Panc1 (cell line): ENCODE measurements around the gene CNNM4. TPM values are rescaled to one million over a fixed set of nuclear protein-coding genes. Genes with fewer than 3 reads are reported as not detected.

ENCODE experiments used
- ATAC-seq: fragments of 200-7000 bp; cut with Tn5 transposase; 2 replicates; pipeline ENCODE4 v1.9.1; 2020; ENCODE audit warnings: mild to moderate bottlenecking, moderate library complexity
- BruUV-seq: library from RNA; stranded (reverse); fragments of 400-500 nt; replicated peaks from 2 replicates; lab custom pipeline; 2021; lab: Mats Ljungman, UMichigan
- CTCF ChIA-PET: fragments of 300-600 bp; sonication (Branson Sonifier 250); formaldehyde crosslinking; loops from one replicate; lab custom pipeline; 2022; ENCODE audit warnings: antibody characterized with exemption; lab: Charles Lee
- POLR2A ChIA-PET: fragments of 300-600 bp; sonication (Branson Sonifier 250); formaldehyde crosslinking; loops from one replicate; lab custom pipeline; 2022; ENCODE audit warnings: antibody characterized with exemption; lab: Charles Lee
- DNase-seq: peaks from one replicate; pipeline ENCODE4 v3.0.0-alpha.2; 2010; ENCODE audit warnings: low read depth, low spot score
- H3K27ac ChIP-seq: 2 replicates; pipeline ENCODE4 v1.5.1; 2011; ENCODE audit warnings: mild to moderate bottlenecking, low read length, inconsistent platforms
- H3K27me3 ChIP-seq: fragments of 200-500 bp; sonication (Bioruptor generic); 2 replicates; pipeline ENCODE4 v1.6.0; 2014; ENCODE audit warnings: low read length, inconsistent platforms; ENCODE audit not compliant: control insufficient read depth, insufficient read depth
- H3K36me3 ChIP-seq: fragments of 200-500 bp; sonication (Bioruptor generic); 2 replicates; pipeline ENCODE4 v1.5.1; 2014; ENCODE audit warnings: inconsistent platforms, mild to moderate bottlenecking, low read length, moderate library complexity; ENCODE audit not compliant: control insufficient read depth, insufficient read depth
- H3K4me1 ChIP-seq: 2 replicates; pipeline ENCODE4 v1.5.1; 2011; ENCODE audit warnings: inconsistent platforms, mild to moderate bottlenecking, low read length, moderate library complexity; ENCODE audit not compliant: control insufficient read depth, insufficient read depth
- H3K4me3 ChIP-seq, 2 experiments: 2 replicates each; pipeline ENCODE4 v1.5.1; 2011 to 2012; ENCODE audit warnings: low read depth in 2 of 2, low read length in 2 of 2, mild to moderate bottlenecking in 2 of 2, inconsistent platforms in 1 of 2, moderate library complexity in 1 of 2
- H3K9me3 ChIP-seq: fragments of 200-500 bp; sonication (Bioruptor generic); 2 replicates; pipeline ENCODE4 v1.5.1; 2014; ENCODE audit warnings: low read depth, mild to moderate bottlenecking, inconsistent platforms, low read length, moderate library complexity; ENCODE audit not compliant: control insufficient read depth, insufficient read depth
- POLR2AphosphoS5 ChIP-seq: IDR thresholded peaks from 2 replicates; pipeline ENCODE4 v1.6.1; 2012; ENCODE audit warnings: mild to moderate bottlenecking, low read depth, low read length, moderate library complexity
- SIN3A ChIP-seq: IDR thresholded peaks from 2 replicates; pipeline ENCODE4 v1.6.1; 2012; ENCODE audit warnings: low read depth, mild to moderate bottlenecking, low read length, moderate library complexity, borderline replicate concordance; ENCODE audit not compliant: insufficient read depth
- TCF7L2 ChIP-seq: IDR thresholded peaks from 2 replicates; pipeline ENCODE4 v1.6.1; 2011; ENCODE audit warnings: mild to moderate bottlenecking, low read depth, low read length, inconsistent platforms
- in situ Hi-C: cut with HindIII; loops from 2 replicates; pipeline ENCODE4 v1.10.0; 2016; ENCODE audit warnings: low sequenced_read_pairs, low pct_unique_long_range_greater_than_20kb
- intact Hi-C: fragments of 100-400 bp; cut with micrococcal nuclease; formaldehyde crosslinking; loops from one replicate; pipeline ENCODE4 v1.10.0; 2022; ENCODE audit not compliant: unreplicated experiment
- microRNA-seq: library from miRNA; unstranded; fragments of <30 nt; microRNA quantifications from one replicate; pipeline ENCODE4 v1.1.0, GENCODE V29; 2020; ENCODE audit not compliant: unreplicated experiment
- total RNA-seq: library from RNA; stranded (reverse); gene quantifications from one replicate; pipeline ENCODE4 v1.2.1, GENCODE V29; 2021; ENCODE audit not compliant: unreplicated experiment
- TF ChIP-seq, protein P1 (sequence below): fragments of 450-650 bp; IDR thresholded peaks from 2 replicates; pipeline ENCODE4 v1.5.1; 2017; ENCODE audit warnings: mild to moderate bottlenecking
- TF ChIP-seq, protein P2 (sequence below), 2 experiments: IDR thresholded peaks; 2 replicates each; pipeline ENCODE4 v1.6.1; 2011 to 2012; ENCODE audit warnings: low read depth in 2 of 2, control low read depth in 1 of 2, low read length in 1 of 2, mild to moderate bottlenecking in 1 of 2, moderate library complexity in 1 of 2; ENCODE audit not compliant: insufficient read depth in 1 of 2

CNNM4 gene
- total RNA-seq, 1 experiment from 2014 or later: 15.7 TPM

DNA sequence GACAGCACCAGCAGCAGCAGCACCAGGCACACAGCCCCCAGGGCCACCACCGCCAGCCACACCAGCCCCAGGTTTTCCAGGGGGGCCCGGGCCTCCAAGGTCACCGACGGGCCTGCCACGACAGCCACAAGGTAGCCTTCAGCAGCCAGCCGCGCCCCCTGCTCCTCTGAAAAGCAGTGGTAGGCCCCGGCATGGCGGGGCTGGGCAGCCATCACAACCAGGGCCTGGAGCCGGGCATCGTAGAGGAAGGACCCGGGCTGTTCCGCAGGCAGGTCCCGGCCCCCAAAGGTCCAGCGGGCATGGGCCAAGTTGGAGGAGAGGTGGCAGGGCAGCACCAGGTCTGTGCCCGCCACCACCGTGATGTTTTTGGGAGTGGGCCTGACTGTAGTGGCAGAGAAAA, 100.4 kb downstream of the CNNM4 start:
- peaks cover 15% of the 10 kb centered on the region for H3K4me1 ChIP-seq
- ATAC-seq (no peak), DNase-seq (no peak)
- peaks cover 10% of the 10 kb centered on the region; the same call in 1 of the 2 replicates for H3K36me3 ChIP-seq
- intact Hi-C loops (no loop called here), in situ Hi-C loops (no loop called here)
- H3K4me3 ChIP-seq: no peak overlapping the region
- no peaks in the 10 kb centered on the region for H3K27me3 ChIP-seq
- H3K9me3 ChIP-seq: no peaks in the 10 kb centered on the region
- CTCF ChIA-PET: interaction anchor here (0.6 kb wide), 1 partner anchor 97 kb away, joined by 8 read pairs; no protein-coding TSS in a partner anchor
- TF ChIP-seq, protein P1, sequence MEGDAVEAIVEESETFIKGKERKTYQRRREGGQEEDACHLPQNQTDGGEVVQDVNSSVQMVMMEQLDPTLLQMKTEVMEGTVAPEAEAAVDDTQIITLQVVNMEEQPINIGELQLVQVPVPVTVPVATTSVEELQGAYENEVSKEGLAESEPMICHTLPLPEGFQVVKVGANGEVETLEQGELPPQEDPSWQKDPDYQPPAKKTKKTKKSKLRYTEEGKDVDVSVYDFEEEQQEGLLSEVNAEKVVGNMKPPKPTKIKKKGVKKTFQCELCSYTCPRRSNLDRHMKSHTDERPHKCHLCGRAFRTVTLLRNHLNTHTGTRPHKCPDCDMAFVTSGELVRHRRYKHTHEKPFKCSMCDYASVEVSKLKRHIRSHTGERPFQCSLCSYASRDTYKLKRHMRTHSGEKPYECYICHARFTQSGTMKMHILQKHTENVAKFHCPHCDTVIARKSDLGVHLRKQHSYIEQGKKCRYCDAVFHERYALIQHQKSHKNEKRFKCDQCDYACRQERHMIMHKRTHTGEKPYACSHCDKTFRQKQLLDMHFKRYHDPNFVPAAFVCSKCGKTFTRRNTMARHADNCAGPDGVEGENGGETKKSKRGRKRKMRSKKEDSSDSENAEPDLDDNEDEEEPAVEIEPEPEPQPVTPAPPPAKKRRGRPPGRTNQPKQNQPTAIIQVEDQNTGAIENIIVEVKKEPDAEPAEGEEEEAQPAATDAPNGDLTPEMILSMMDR: no peak
- TF ChIP-seq POLR2AphosphoS5: no peak
- TF ChIP-seq, protein P2, sequence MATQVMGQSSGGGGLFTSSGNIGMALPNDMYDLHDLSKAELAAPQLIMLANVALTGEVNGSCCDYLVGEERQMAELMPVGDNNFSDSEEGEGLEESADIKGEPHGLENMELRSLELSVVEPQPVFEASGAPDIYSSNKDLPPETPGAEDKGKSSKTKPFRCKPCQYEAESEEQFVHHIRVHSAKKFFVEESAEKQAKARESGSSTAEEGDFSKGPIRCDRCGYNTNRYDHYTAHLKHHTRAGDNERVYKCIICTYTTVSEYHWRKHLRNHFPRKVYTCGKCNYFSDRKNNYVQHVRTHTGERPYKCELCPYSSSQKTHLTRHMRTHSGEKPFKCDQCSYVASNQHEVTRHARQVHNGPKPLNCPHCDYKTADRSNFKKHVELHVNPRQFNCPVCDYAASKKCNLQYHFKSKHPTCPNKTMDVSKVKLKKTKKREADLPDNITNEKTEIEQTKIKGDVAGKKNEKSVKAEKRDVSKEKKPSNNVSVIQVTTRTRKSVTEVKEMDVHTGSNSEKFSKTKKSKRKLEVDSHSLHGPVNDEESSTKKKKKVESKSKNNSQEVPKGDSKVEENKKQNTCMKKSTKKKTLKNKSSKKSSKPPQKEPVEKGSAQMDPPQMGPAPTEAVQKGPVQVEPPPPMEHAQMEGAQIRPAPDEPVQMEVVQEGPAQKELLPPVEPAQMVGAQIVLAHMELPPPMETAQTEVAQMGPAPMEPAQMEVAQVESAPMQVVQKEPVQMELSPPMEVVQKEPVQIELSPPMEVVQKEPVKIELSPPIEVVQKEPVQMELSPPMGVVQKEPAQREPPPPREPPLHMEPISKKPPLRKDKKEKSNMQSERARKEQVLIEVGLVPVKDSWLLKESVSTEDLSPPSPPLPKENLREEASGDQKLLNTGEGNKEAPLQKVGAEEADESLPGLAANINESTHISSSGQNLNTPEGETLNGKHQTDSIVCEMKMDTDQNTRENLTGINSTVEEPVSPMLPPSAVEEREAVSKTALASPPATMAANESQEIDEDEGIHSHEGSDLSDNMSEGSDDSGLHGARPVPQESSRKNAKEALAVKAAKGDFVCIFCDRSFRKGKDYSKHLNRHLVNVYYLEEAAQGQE (IDR thresholded peaks at IDR 0.05; ENCODE audit: insufficient read depth in 1 of 2, low read depth in 2 of 2, low read length in 1 of 2): no peak
- TF ChIP-seq SIN3A: no peak
- no peak for TF ChIP-seq TCF7L2
- no peak overlapping the region for H3K27ac ChIP-seq
- POLR2A ChIA-PET: no interaction called here
- no TSS peak for BruUV-seq

Small RNA genes lying within 50 kb of the gene (microRNA-seq; reads per million reads assigned to microRNA genes)
- 11.4 reads per million, percentile 32 among the genes with 10 or more reads in this experiment for gene MIR3127

Other genes with a start within 250 kb of the CNNM4 start
- 19.3 TPM for gene ARID5A, start 224.2 kb upstream of the CNNM4 start, total RNA-seq
- 50.3 TPM for gene KANSL3, start 122.6 kb upstream of the CNNM4 start, total RNA-seq
- not detected for gene FER1L5, start 118.1 kb upstream of the CNNM4 start, total RNA-seq
- 31.5 TPM for gene LMAN2L, start 20.8 kb upstream of the CNNM4 start, total RNA-seq
- gene CNNM3, start 55.4 kb downstream of the CNNM4 start, total RNA-seq: 34.0 TPM
- 3.2 TPM for gene ANKRD23, start 83.1 kb downstream of the CNNM4 start, total RNA-seq
- 24.4 TPM for gene ANKRD39, start 97.1 kb downstream of the CNNM4 start, total RNA-seq
- gene SEMA4C, start 109.2 kb downstream of the CNNM4 start, total RNA-seq: 40.2 TPM
- 0.26 TPM for gene FAM178B, start 225.7 kb downstream of the CNNM4 start, total RNA-seq